ENCODE data around the gene CBLN4. TPM values are rescaled to one million over a fixed set of nuclear protein-coding genes. Genes with fewer than 3 reads are reported as not detected.

Gene CBLN4
- total and polyA plus RNA-seq, 2 of the 8 experiments (the other 6 are each of a cell fraction or from before 2014, with no cell fraction given), result 0.03 to 0.13 TPM

- no peak overlapping the region for H3K4me3 ChIP-seq (ENCODE audit: extremely low read depth in 1 of 4, insufficient read depth in 2 of 4, low read depth in 3 of 4, low read length in 4 of 4)
- POLR2A ChIA-PET (ENCODE audit: partially characterized antibody), result no interaction called here
- no peak overlapping the region for H3K9ac ChIP-seq (replicated peaks in 1 of 4; ENCODE audit: extremely low read depth in 1 of 4, low read depth in 3 of 4, low read length in 3 of 4)
- H4K5ac ChIP-seq (ENCODE audit: insufficient read length, low read depth, low read length), result no peak overlapping the region
- no peaks in the 10 kb centered on the region for H4K20me1 ChIP-seq (replicated peaks in 1 of 2; ENCODE audit: control insufficient read depth in 1 of 2, insufficient read depth in 2 of 2, low read length in 2 of 2)
- no peak overlapping the region for H4K8ac ChIP-seq (ENCODE audit: extremely low read depth, insufficient read depth, low read length)
- no peak overlapping the region for H3K23ac ChIP-seq (ENCODE audit: insufficient read length)
- WGBS, 2 experiments (ENCODE audit: extremely low coverage in 1 of 2, insufficient coverage in 1 of 2, insufficient read length in 1 of 2, insufficient replicate concordance in 2 of 2, low coverage in 1 of 2, low lambda C conversion rate in 2 of 2, missing lambda C conversion rate in 1 of 2), result 66% methylated on average over 2 of the region's 2 CpGs; no CpG with 5 or more reads in 1 of the 2 experiments
- no peak overlapping the region for H3K18ac ChIP-seq (ENCODE audit: extremely low read depth, low read length)
- H3K79me2 ChIP-seq (ENCODE audit: control insufficient read depth in 1 of 2, insufficient read depth in 2 of 2, low read length in 2 of 2), result no peaks in the 10 kb centered on the region
- no peaks in the 10 kb centered on the region for H3K23me2 ChIP-seq (ENCODE audit: low read depth, low read length)
- no peak overlapping the region for H3K27ac ChIP-seq (ENCODE audit: low read depth, low read length)
- H3K9me3 ChIP-seq (ENCODE audit: insufficient read depth in 2 of 2, low read depth in 1 of 2, low read length in 1 of 2), result peaks cover 69 to 83% of the 10 kb centered on the region in 2 experiments
- no peak overlapping the region for H2BK5ac ChIP-seq (ENCODE audit: low read depth, low read length)
- no peak overlapping the region for H2BK12ac ChIP-seq (ENCODE audit: low read depth, low read length)
- no peak overlapping the region for H4K91ac ChIP-seq (replicated peaks; ENCODE audit: insufficient read length, low read length)
- H3K4me2 ChIP-seq (ENCODE audit: insufficient read depth in 1 of 2, low read depth in 2 of 2, low read length in 2 of 2), result no peak overlapping the region
- H2BK120ac ChIP-seq (replicated peaks; ENCODE audit: low read depth, low read length), result no peak overlapping the region
- H3K4ac ChIP-seq (replicated peaks; ENCODE audit: insufficient read length, low read depth, low read length), result no peak overlapping the region
- H3K4me1 ChIP-seq (replicated peaks in 1 of 4; ENCODE audit: control insufficient read depth in 3 of 4, insufficient read depth in 4 of 4, low read length in 3 of 4), result no peaks in the 10 kb centered on the region
- H3K56ac ChIP-seq (replicated peaks; ENCODE audit: insufficient read length, low read depth, low read length), result no peak overlapping the region
- DNase-seq (ENCODE audit: low read depth in 1 of 2, low spot score in 2 of 2) (no peak), FAIRE-seq (no peak)
- no peak overlapping the region for H2AFZ ChIP-seq (ENCODE audit: low read length)
- no peaks in the 10 kb centered on the region for H3K27me3 ChIP-seq (replicated peaks in 1 of 4; ENCODE audit: control insufficient read depth in 3 of 4, extremely low read depth in 1 of 4, insufficient read depth in 3 of 4, low read length in 3 of 4)
- H3K36me3 ChIP-seq (ENCODE audit: control insufficient read depth in 2 of 4, insufficient read depth in 4 of 4, low read length in 3 of 4), result no peaks in the 10 kb centered on the region
- CTCF ChIA-PET (ENCODE audit: partially characterized antibody), result interaction anchor here (0.7 kb wide), 1 partner anchor 21 kb away, joined by 3 read pairs; no protein-coding TSS in a partner anchor
- no peak overlapping the region for H2BK20ac ChIP-seq (ENCODE audit: low read length)
- H3K14ac ChIP-seq (ENCODE audit: insufficient read length), result no peak overlapping the region
- no peaks in the 10 kb centered on the region for H3K79me1 ChIP-seq (ENCODE audit: low read depth, low read length)
- TF ChIP-seq EGR1 (IDR thresholded peaks at IDR 0.05; ENCODE audit: borderline replicate concordance, low read depth, low read length) (no peak), SIRT6 (IDR thresholded peaks at IDR 0.05; ENCODE audit: low read length) (no peak), RXRA (IDR thresholded peaks at IDR 0.05; ENCODE audit: insufficient read depth, low read depth, low read length) (no peak), JUND (IDR thresholded peaks at IDR 0.05; ENCODE audit: low read length) (no peak), YY1 (IDR thresholded peaks at IDR 0.05; ENCODE audit: low read depth, low read length) (no peak), SIN3A (conservative IDR thresholded peaks at IDR 0.05 in 1 of 2, IDR thresholded peaks at IDR 0.05 in 1 of 2; ENCODE audit: low read depth in 1 of 2, low read length in 2 of 2) (no peak)
- H2BK15ac ChIP-seq (ENCODE audit: low read length), result no peak overlapping the region
- no peak overlapping the region for H2AK5ac ChIP-seq (ENCODE audit: low read depth, low read length)
Measured at GRCh38 chr20:55953201-55953600, 52.1 kb downstream of the CBLN4 start.

Data from H1 (cell line).